Stimulated activated CD8-positive, alpha-beta memory T cell treated with anti-CD3 and anti-CD28 coated beads, Interleukin-2, amount 100 ng/mL, for 48 hours (primary cell): ENCODE measurements around the gene NUMB.
"Not testable (repeated sequence)": the region's sequence is repeated elsewhere in the genome, so short reads cannot be mapped to it uniquely, and the experiment has no call there.

Experiments used
- DNase-seq, 2 donors: peaks; one replicate each; pipeline ENCODE4 v3.0.0-alpha.2; 2020; ENCODE audit warnings: low read depth in 2 of 2

NUMB gene

DNA sequence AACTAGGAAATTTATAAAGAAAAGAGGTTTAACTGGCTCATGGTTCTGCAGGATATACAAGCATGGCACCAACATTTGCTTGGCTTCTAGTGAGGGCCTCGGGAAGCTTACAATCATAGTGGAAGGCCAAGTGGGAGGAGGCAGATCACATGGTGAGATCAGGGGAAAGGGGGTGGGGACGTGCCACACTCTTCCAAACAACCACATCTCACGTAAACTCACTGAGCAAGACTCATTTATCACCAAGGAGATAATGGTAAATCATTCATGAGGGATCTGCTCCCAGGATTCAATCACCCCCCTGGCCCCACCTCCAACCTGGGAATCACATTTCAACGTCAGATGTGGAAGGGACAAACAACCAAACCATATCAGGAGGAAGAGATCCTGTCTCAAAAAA is 35.8 kb downstream of the NUMB start:
- DNase-seq: no peak

DNA sequence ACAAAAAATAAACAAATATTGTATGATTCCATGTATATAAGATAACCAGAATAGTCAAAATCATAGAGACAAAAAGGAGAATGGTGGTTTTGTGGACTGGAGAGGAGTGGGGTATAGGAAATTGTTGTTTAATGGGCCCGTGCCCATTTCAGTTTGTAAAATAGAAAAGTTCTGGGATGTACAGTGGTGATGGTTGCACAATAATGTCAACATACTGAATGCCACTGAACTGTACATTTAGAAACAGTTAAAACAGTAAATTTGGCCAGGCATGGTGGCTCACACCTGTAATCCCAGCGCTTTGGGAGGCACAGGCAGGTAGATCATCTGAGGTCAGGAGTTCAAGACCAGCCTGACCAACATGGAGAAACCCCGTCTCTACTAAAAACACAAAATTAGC is 40.1 kb downstream of the NUMB start:
- DNase-seq: no peak

DNA sequence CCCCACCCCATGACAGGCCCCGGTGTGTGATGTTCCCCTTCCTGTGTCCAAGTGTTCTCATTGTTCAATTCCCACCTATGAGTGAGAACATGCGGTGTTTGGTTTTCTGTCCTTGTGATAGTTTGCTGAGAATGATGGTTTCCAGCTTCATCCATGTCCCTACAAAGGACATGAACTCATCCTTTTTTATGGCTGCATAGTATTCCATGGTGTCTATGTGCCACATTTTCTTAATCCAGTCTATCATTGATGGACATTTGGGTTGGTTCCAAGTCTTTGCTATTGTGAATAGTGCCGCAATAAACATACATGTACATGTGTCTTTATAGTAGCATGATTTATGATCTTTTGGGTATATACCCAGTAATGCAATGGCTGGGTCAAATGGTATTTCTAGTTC is 52.1 kb downstream of the NUMB start:
- not testable (repeated sequence) for DNase-seq

DNA sequence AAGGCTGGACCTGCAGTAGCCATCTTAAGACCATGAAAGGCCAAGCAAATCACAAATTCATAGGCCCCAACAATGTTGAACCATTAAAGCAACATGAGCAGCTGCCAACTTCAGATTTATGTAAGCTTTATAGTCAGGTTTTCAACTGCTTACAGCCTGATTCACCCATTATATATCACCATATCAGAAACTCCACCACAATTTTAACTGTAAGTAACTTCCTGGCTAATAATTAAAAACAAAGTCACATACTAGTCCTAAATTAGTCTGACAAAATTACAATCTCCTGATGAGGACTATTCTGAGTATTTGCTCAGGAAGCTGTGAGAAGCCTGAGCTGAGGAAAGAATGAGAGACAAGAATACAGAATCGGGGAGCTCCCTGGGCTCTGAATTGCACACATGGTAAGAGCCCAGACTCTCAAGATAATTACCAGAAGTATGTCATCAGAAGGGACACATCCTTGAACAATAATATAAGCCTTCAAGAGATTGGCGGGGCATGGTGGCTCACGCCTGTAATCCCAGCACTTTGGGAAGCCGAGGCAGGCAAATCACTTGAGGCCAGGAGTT is 55.1 kb downstream of the NUMB start:
- DNase-seq: no peak

DNA sequence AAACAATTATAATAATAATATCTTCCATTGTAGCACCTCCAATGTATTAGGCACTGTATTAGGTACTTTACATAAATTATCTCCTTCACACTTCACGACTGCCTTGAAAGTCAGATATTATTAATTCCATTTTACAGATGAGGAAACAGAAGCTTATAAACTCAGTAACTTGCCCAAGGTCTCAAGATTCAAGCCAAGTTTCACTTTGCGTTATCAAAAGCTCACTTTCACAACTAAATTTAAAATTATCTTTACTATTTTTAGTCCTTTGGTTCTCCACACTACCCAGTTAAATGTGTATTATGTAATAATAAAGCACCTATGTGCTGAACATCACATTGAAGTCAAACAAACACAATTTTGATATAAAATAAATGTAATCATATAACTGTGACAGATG is 55.8 kb downstream of the NUMB start:
- DNase-seq: no peak

DNA sequence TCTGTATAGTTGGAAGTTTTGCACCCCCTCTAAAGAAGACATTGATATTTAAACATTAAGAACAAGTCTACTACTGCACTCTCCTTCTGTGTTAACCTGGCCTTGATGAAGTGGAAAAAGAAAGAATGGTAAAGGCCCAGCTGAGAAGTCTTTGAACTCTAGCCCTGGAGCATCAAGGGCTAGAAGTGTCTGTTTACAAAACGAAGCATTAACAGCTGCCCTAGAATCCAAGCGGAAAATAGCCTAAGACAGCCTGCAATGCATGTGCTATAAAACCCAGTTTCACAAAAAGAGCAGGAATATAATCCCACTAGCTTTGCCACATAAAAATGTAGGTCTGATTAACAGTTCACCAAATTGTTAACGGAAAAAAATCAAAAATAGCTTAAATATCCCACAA is 60.5 kb downstream of the NUMB start:
- no peak for DNase-seq

DNA sequence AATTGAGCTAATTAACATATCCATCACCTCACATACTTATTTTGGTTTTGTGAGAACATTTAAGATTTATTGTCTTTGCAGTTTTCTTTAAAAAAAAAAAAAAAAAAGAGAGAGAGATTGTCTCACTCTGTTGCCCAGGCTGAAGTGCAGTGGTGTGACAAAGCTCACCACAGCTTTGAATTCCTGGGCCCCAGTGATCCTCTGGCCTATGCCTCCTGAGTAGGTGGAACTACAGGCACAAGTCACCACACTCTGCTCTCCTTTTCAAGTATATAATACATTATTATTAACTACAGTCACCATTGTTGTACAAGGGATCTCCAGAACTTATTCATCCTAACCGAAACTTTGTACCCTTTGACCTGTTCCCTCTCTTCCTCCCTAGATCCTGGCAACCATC is 64.0 kb downstream of the NUMB start:
- DNase-seq: no peak

DNA sequence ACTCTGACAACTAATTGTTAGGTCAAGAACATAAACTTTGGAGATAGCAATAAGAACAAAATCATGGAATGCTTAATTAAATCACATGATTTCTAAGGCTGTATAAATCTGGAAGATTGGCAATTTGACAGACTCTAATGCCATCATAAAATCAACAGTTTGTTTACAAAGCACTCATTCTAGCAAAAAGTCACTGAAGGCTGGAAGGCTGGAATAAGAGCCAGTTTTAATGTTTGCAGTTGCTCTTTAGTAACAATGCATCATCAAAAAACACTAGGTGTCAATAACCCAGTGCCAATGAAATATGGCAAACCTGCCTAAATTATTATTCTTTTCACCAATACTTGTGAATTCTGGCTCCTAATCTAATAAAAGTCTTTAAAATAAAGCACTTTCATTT is 65.0 kb downstream of the NUMB start:
- DNase-seq: no peak

DNA sequence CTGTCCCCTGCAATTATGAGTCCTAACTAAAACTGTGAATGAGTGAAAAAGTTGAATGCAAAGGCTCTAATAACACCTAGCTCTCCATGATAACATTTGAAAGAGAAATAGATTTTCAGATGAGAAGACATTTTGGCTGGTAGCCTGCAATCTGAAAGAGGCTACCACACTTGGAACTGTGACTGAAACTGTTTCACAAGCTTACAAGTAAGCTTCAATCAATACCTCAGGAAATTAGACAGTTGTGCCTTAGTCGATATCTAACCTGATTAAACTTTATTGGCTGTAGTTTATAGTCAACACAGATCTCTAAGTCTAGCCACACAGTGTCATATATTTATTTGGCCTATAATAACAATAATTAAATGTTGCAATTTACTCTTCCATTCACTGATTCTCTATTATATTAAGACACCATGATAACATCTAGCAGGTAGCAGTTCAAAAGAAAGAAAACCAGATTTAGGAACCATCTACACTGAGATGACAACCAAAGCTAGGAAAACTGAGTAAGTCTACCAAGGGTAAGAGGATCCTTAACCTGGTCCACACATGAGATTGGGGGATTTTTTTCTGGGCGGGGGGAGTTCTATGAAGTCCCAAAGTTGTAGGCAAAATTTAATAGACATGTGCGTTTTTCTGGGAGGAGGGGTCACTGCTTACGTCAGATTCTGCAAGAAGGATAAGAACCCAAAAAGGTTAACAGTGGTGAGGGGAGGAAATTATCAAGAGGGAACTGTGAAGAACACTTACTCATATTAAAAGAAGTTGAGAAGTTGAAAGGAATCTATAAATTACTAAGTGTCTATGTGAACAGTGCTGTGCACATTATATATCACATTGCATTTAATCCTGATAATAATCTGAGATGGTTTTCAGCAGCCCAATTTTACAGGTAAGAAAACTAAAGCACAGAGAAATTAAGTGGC is 65.8 kb downstream of the NUMB start:
- no peak for DNase-seq

DNA sequence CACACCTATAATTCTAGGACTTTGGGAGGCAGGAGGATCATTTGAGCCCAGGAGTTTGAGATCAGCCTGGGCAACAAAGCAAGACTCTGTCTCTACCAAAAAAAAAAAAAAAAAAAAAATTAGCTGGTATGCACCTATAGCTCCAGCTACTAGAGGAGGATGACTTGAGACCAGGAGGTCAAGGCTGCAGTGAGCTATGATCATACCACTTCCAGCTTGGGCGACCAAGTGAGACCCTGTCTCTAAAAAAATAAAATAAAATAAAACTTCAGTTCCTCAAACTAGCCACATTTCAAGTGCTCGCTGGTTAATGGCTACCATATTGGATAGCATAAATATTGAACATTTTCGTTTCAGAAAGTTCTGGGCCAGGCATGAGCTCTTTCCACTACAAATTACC is 70.5 kb downstream of the NUMB start:
- not testable (repeated sequence) for DNase-seq

DNA sequence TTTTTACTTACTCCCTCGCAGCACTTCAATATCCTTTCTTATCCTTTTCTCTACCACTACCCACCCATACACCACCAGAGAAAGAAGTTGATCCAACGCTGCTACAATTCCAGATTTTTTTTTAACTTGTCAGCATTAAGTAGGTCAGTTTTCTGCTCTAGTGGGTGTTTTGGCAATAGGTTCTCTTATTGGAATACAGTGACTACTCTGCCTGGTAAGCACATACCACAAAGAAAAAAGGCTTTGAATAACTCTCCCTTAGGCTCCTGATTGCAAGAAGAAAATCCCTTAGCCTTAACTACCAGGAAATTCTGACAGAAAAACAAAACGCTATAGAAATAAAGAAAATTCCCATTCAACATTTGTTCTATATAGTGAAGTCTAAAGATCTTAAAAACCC is 72.0 kb downstream of the NUMB start:
- no peak for DNase-seq

DNA sequence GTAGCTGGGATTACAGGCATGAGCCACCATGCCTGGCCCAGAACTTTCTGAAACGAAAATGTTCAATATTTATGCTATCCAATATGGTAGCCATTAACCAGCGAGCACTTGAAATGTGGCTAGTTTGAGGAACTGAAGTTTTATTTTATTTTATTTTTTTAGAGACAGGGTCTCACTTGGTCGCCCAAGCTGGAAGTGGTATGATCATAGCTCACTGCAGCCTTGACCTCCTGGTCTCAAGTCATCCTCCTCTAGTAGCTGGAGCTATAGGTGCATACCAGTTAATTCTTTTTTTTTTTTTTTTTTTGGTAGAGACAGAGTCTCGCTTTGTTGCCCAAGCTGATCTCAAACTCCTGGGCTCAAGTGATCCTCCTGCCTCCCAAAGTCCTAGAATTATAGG is 73.3 kb downstream of the NUMB start:
- DNase-seq: not testable (repeated sequence)

DNA sequence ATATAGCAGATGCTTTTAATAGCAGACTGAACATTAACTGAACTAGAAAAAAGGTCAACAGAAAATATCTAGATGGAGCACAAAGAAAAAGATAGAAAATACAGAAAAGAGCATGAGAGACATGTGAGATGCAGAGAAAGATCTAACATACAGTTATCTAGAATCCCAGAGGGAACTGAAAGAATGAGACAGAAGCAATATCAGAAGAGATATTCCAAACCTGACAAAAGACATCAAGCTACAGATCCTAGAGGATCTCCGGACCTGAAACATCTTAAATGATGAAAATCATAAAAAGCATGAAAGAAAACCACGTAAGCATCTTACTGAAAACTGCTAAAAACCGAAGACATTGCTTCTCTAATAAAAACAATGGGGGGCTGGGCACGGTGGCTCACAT is 75.0 kb downstream of the NUMB start:
- DNase-seq: no peak

DNA sequence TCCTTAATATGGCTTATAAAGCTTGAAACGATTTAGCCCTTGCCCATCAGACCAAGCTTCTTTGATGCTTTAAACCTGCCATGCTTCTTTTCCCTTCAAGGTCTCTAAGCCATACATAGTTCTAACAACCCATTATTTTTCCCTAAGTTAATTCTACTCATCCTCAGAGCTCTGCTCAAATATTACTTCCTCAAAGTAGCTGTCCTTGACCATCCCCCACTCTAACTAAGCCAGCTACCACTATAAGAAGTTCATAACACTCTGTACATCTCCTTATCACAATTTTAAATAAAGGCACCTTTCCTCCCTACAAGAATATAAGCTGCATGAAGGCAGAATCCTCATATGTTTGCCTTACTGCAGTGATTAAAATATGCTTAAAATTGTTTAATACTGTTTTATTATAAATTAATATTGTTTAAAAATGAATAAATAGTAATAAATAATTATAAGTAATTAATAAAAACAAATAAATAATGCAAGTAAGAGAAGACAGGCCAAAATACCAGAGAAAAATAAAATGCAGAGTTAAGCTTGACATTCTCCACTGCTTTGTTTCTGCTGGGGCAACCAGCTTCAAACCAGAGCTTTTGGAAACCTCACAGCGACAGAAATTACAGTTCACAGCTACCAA is 76.8 kb downstream of the NUMB start:
- DNase-seq: no peak

DNA sequence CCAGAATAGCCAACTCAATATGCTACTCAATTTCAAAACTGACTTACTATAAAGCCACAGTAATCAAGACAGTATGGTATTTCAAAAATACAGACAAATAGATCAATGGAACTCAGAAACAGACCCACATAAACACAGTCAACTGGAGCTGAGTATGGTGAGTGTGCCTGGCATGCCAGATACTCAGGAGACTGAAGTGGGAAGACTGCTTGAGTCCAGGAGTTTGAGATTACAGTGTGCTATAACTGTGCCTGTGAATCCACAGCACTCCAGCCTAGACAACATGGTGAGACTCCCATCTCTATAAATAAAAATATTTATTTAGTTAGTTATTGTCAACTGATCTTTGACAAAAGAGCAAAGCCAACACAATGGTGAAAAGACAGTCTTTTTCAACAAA is 81.8 kb downstream of the NUMB start:
- DNase-seq: no peak

DNA sequence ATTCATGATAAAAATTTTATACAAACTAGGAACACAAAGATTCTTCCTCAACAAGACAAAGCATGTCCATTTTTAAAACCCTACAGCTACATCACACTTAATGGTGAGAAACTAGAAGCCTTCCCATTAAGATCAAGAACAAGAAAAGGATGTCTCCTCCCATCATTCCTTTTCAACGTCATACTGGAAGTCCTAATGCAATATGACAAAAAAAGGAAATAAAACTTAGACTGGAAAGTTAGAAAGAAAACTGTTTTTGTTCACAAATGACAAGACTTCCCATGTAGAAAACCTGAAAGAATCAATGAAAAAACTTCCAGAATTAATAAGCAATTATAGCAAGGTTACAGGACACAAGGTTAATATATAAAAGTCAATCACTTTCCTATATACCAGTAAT is 82.5 kb downstream of the NUMB start:
- no peak for DNase-seq

DNA sequence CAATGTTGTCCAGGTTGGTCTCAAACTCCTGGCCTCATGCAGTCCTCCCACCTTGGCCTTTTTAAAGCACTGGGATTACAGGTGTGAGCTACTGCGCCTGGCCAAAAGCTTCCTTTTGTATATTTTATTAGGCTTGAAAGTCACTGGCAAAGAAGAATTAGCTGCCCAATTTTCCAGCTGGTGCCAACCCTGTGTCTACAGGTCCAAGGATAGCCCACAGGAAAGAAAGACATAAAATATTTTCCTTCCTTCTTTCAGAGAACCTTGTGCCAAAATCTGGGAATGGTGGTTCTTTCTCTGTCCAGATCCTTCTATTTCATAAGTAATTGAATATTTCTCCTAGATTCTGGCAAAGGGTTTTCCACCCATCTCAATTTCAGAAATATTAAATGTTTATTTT is 84.1 kb downstream of the NUMB start:
- no peak for DNase-seq

DNA sequence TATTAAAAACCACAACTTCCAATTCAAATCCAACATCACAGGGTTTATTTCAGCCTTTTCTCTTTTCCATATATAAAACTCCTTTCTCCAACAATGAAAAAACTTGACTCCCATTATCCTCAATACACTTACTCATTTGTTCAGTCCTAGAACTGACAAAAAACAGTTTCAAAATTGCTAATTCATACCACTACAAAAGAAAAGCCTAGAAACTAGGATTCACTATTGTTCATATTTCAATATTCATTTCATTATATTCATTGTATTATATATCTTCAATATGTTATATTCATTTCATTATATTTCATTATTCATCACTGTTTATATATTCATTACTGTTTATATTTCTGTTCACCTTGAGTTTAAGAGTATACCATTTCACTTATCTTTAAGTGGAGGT is 85.8 kb downstream of the NUMB start:
- no peak for DNase-seq

DNA sequence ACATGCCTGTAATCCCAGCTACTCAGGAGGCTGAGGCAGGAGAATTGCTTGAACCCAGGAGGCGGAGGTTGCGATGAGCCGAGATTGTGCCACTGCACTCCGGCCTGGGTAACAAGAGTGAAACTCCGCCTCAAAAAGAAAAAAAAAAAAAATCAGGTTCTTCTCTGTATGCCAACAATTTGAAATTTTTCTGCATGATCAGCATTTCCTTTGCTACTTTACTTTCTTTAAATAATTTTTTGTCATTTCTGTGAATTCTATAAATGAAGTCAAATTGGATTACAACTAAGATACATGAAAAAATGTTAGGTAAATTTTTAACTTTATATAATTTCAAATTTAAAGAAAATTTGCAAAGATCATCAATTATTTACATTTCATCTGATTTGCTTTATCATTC is 87.8 kb downstream of the NUMB start:
- no peak for DNase-seq

DNA sequence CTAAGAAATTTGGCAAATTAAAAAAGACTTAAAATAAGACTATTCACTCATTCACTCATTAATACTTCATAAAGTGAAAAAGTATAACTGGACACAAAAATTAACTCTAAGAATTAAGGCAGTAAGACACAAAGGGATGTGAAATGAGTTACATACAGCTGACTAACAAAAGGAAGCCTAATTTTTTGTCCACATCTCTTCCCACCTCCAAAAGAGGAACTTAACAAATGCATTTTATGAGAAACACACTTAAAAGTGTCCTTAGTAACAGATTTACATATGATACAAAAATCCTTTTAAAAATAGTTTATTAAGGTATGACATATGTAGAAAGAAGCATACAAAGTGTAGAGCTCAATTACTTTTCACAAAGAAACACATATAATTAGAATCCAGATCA is 88.9 kb downstream of the NUMB start:
- no peak for DNase-seq

DNA sequence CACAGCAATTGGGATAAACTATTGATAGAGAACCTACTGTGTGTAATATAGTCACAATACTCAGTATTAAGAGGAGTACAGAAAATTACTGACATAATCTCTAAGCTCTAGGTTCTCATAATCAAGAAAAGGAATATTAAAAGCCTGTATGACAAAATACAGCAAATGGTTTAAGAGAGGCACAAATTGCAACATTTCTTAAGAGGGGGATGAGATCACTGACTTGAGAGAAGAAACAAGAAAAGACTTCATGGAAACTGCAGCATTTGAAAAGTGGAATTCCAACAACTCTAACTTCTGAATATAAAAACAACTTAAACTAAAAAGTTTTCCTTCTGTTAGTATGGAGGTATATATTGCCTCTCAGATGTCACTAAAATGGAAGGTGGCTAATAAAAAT is 89.7 kb downstream of the NUMB start:
- DNase-seq: no peak

DNA sequence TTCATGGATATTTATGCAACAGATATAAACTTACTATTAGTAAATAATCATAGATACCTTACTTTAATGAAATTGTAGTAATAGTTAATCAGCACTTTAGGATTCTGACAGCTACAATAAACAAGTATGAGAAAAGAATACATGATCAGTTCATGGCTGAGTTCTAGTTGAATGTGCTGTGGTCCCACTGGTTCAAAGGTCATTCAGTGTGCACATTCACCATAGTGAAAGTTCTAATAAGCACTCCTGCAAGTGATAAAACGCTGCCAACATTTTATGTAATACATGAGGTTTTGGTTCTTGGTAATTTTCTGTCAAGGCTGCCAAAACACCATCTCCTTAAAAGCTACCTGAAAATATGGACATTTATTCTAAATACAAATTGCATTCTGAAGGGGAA is 92.6 kb downstream of the NUMB start:
- DNase-seq: no peak

DNA sequence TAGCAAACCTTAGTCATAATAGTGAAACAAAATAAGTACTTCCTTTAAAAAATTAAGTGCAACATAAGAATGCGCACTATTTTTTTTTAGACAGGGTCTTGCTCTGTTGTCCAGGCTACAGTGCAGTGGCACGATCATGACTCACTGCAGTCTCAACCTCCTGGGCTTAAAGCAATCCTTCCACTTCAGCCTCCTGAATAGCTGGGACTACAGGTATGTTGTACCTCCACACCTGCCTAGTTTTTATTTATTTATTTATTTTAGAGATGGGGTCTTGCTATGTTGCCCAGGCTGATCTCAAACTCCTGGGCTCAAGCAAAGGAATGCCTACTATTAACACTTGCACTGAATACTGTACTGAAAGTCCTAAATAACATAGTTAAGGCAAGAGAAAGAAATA is 93.8 kb downstream of the NUMB start:
- no peak for DNase-seq
